HL-60 (cell line): Measurements from ENCODE around the gene DCTN5.
"Not testable (repeated sequence)": the region's sequence is repeated elsewhere in the genome, so short reads cannot be mapped to it uniquely, and the experiment has no call there.

ENCODE experiments used
- DNase-seq, 2 experiments: peaks; one replicate each; pipeline ENCODE4 v3.0.0-alpha.2; 2010 to 2020; ENCODE audit warnings: low read depth in 1 of 2, low spot score in 1 of 2
- H3K27ac ChIP-seq: fragments of 250-450 bp; sonication (Bioruptor Pico); replicated peaks from 2 replicates; pipeline ENCODE4 v1.5.1; 2020; ENCODE audit warnings: mild to moderate bottlenecking, moderate library complexity
- H3K27me3 ChIP-seq: fragments of 250-450 bp; sonication (Bioruptor Pico); 2 replicates; pipeline ENCODE4 v1.5.1; 2021; ENCODE audit warnings: mild to moderate bottlenecking, moderate library complexity; ENCODE audit not compliant: insufficient read depth, poor library complexity, severe bottlenecking
- H3K4me3 ChIP-seq: replicated peaks from 2 replicates; pipeline ENCODE4 v1.5.1; 2011; ENCODE audit warnings: mild to moderate bottlenecking, control low read depth, low read length; ENCODE audit not compliant: insufficient read depth
- GABPA ChIP-seq: IDR thresholded peaks from 2 replicates; pipeline ENCODE4 v1.6.1; 2012; ENCODE audit warnings: low read depth
- POLR2AphosphoS5 ChIP-seq: IDR thresholded peaks from 2 replicates; pipeline ENCODE4 v1.6.1; 2012; ENCODE audit warnings: low read depth
- REST ChIP-seq: IDR thresholded peaks from 2 replicates; pipeline ENCODE4 v1.6.1; 2012; ENCODE audit warnings: low read depth; ENCODE audit not compliant: insufficient replicate concordance
- SPI1 ChIP-seq: IDR thresholded peaks from 2 replicates; pipeline ENCODE4 v1.6.1; 2012; ENCODE audit warnings: low read depth, mild to moderate bottlenecking, borderline replicate concordance
- TF ChIP-seq, protein P1 (sequence below): IDR thresholded peaks from one replicate; pipeline ENCODE4 v1.5.1; 2011; ENCODE audit warnings: low read length, control low read depth, inconsistent platforms; ENCODE audit not compliant: insufficient read depth

Gene DCTN5

GRCh38 chr16:23624092-23624491 is 17.2 kb upstream of the DCTN5 start:
- Histone ChIP-seq H3K27me3 (no peaks in the 10 kb centered on the region), H3K4me3 (no peak overlapping the region), H3K27ac (no peak overlapping the region)
- no peak for DNase-seq
- TF ChIP-seq POLR2AphosphoS5 (no peak), GABPA (no peak), SPI1 (no peak), REST (no peak)
- TF ChIP-seq, protein P1, sequence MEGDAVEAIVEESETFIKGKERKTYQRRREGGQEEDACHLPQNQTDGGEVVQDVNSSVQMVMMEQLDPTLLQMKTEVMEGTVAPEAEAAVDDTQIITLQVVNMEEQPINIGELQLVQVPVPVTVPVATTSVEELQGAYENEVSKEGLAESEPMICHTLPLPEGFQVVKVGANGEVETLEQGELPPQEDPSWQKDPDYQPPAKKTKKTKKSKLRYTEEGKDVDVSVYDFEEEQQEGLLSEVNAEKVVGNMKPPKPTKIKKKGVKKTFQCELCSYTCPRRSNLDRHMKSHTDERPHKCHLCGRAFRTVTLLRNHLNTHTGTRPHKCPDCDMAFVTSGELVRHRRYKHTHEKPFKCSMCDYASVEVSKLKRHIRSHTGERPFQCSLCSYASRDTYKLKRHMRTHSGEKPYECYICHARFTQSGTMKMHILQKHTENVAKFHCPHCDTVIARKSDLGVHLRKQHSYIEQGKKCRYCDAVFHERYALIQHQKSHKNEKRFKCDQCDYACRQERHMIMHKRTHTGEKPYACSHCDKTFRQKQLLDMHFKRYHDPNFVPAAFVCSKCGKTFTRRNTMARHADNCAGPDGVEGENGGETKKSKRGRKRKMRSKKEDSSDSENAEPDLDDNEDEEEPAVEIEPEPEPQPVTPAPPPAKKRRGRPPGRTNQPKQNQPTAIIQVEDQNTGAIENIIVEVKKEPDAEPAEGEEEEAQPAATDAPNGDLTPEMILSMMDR: no peak

GRCh38 chr16:23629516-23629915 is 11.8 kb upstream of the DCTN5 start:
- Histone ChIP-seq H3K27me3 (no peaks in the 10 kb centered on the region), H3K4me3 (no peak overlapping the region), H3K27ac (no peak overlapping the region)
- TF ChIP-seq POLR2AphosphoS5 (no peak), REST (no peak), SPI1 (no peak), GABPA (no peak)
- TF ChIP-seq, protein P1: no peak
- DNase-seq: no peak

DNA sequence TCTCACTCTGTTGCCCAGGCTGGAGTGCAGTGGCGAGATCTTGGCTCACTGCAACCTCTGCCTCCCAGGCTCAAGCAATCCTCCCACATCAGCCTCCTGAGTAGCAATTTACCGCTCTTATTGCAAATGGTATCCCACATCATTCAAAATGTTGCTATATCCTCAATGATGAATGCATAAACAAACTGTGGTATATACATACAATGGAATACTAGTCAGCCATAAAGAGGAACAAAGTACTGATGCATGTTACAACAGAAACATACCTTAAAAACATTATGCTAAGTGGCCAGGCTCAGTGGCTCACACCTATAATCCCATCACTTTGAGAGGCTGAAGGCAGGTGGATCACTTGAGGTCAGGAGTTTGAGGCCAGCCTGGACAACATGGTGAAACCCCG is 9.4 kb upstream of the DCTN5 start:
- not testable (repeated sequence) for H3K4me3 ChIP-seq, H3K27me3 ChIP-seq, DNase-seq, H3K27ac ChIP-seq

GRCh38 chr16:23634461-23635036 is 6.7 kb upstream of the DCTN5 start:
- no peak overlapping the region for H3K4me3 ChIP-seq
- no peak overlapping the region for H3K27ac ChIP-seq
- no peaks in the 10 kb centered on the region for H3K27me3 ChIP-seq
- no peak for DNase-seq
- TF ChIP-seq, protein P1: no peak
- TF ChIP-seq SPI1 (no peak), POLR2AphosphoS5 (no peak), GABPA (no peak), REST (no peak)
